HL-60 (cell line): ENCODE measurements around the gene CCR9.

Experiments used
- DNase-seq, 2 experiments: peaks; one replicate each; pipeline ENCODE4 v3.0.0-alpha.2; 2010 to 2020; ENCODE audit warnings: low read depth in 1 of 2, low spot score in 1 of 2
- H3K27ac ChIP-seq: fragments of 250-450 bp; sonication (Bioruptor Pico); replicated peaks from 2 replicates; pipeline ENCODE4 v1.5.1; 2020; ENCODE audit warnings: mild to moderate bottlenecking, moderate library complexity
- H3K27me3 ChIP-seq: fragments of 250-450 bp; sonication (Bioruptor Pico); 2 replicates; pipeline ENCODE4 v1.5.1; 2021; ENCODE audit warnings: mild to moderate bottlenecking, moderate library complexity; ENCODE audit not compliant: insufficient read depth, poor library complexity, severe bottlenecking
- H3K4me3 ChIP-seq: replicated peaks from 2 replicates; pipeline ENCODE4 v1.5.1; 2011; ENCODE audit warnings: mild to moderate bottlenecking, control low read depth, low read length; ENCODE audit not compliant: insufficient read depth
- CTCF ChIP-seq: IDR thresholded peaks from one replicate; pipeline ENCODE4 v1.5.1; 2011; ENCODE audit warnings: low read length, control low read depth, inconsistent platforms; ENCODE audit not compliant: insufficient read depth
- GABPA ChIP-seq: IDR thresholded peaks from 2 replicates; pipeline ENCODE4 v1.6.1; 2012; ENCODE audit warnings: low read depth
- POLR2AphosphoS5 ChIP-seq: IDR thresholded peaks from 2 replicates; pipeline ENCODE4 v1.6.1; 2012; ENCODE audit warnings: low read depth
- REST ChIP-seq: IDR thresholded peaks from 2 replicates; pipeline ENCODE4 v1.6.1; 2012; ENCODE audit warnings: low read depth; ENCODE audit not compliant: insufficient replicate concordance
- SPI1 ChIP-seq: IDR thresholded peaks from 2 replicates; pipeline ENCODE4 v1.6.1; 2012; ENCODE audit warnings: low read depth, mild to moderate bottlenecking, borderline replicate concordance

Gene CCR9

GRCh38 chr3:45915059-45915439, 28.7 kb downstream of the CCR9 start:
- H3K4me3 ChIP-seq = no peak overlapping the region
- no peaks in the 10 kb centered on the region for H3K27me3 ChIP-seq
- DNase-seq = no peak
- TF ChIP-seq REST = no peak
- TF ChIP-seq POLR2AphosphoS5 = no peak
- no peak for TF ChIP-seq GABPA
- no peak overlapping the region for H3K27ac ChIP-seq

GRCh38 chr3:45915518-45916231, 29.3 kb downstream of the CCR9 start:
- DNase-seq = peak in 1 of 2 experiments; percentile 41
- no peak for TF ChIP-seq SPI1
- no peak for TF ChIP-seq REST
- TF ChIP-seq POLR2AphosphoS5 = no peak
- no peak for TF ChIP-seq CTCF
- TF ChIP-seq GABPA = no peak
- H3K4me3 ChIP-seq = no peak overlapping the region
- no peaks in the 10 kb centered on the region for H3K27me3 ChIP-seq
- H3K27ac ChIP-seq = no peak overlapping the region

- TF ChIP-seq REST = no peak
- TF ChIP-seq SPI1 = no peak
- TF ChIP-seq GABPA = no peak
- no peak for TF ChIP-seq POLR2AphosphoS5
- TF ChIP-seq CTCF = no peak
- DNase-seq = no peak
- Histone ChIP-seq H3K4me3 (no peak overlapping the region), H3K27ac (no peak overlapping the region), H3K27me3 (no peaks in the 10 kb centered on the region)
Observed at GRCh38 chr3:45917146-45917898, 31.0 kb downstream of the CCR9 start.
